Fibroblast of pulmonary artery (primary cell): ENCODE data around the gene COMTD1.
"Not testable (repeated sequence)": the region's sequence is repeated elsewhere in the genome, so short reads cannot be mapped to it uniquely, and the experiment has no call there.

ENCODE experiments used
- DNase-seq: peaks from one replicate; pipeline ENCODE4 v3.0.0-alpha.2; 2010; ENCODE audit warnings: low read depth
- H3K4me3 ChIP-seq: replicated peaks from 2 replicates; pipeline ENCODE4 v1.5.1; 2011; ENCODE audit warnings: low read depth, mild to moderate bottlenecking, control low read depth, low read length, moderate library complexity
- TF ChIP-seq, protein P1 (sequence below): IDR thresholded peaks from 2 replicates; pipeline ENCODE4 v1.5.1; 2011; ENCODE audit warnings: mild to moderate bottlenecking, control low read depth, low read length, inconsistent platforms; ENCODE audit errors: missing control alignments

The COMTD1 gene

DNA sequence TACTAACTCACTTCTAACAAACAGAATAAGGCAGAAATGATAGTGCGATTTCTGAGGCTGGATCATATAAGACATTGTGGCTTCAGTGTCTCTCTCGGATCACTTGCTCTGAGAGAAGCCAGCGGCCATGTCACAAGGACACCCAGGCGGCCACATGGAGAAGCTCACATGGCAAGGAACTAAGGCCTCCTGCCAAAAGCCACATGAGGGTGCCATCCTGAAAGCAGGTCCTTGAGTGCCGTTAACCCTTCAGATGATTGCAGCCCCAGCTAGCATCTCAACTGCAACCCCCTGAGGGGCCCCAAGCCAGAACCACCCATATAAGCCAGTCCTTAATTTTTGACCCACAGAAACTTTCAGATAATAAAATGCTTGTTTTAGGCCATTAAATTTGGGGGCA, 32.0 kb downstream of the COMTD1 start:
- no peak overlapping the region for H3K4me3 ChIP-seq
- TF ChIP-seq, protein P1, sequence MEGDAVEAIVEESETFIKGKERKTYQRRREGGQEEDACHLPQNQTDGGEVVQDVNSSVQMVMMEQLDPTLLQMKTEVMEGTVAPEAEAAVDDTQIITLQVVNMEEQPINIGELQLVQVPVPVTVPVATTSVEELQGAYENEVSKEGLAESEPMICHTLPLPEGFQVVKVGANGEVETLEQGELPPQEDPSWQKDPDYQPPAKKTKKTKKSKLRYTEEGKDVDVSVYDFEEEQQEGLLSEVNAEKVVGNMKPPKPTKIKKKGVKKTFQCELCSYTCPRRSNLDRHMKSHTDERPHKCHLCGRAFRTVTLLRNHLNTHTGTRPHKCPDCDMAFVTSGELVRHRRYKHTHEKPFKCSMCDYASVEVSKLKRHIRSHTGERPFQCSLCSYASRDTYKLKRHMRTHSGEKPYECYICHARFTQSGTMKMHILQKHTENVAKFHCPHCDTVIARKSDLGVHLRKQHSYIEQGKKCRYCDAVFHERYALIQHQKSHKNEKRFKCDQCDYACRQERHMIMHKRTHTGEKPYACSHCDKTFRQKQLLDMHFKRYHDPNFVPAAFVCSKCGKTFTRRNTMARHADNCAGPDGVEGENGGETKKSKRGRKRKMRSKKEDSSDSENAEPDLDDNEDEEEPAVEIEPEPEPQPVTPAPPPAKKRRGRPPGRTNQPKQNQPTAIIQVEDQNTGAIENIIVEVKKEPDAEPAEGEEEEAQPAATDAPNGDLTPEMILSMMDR = no peak
- DNase-seq = no peak

DNA sequence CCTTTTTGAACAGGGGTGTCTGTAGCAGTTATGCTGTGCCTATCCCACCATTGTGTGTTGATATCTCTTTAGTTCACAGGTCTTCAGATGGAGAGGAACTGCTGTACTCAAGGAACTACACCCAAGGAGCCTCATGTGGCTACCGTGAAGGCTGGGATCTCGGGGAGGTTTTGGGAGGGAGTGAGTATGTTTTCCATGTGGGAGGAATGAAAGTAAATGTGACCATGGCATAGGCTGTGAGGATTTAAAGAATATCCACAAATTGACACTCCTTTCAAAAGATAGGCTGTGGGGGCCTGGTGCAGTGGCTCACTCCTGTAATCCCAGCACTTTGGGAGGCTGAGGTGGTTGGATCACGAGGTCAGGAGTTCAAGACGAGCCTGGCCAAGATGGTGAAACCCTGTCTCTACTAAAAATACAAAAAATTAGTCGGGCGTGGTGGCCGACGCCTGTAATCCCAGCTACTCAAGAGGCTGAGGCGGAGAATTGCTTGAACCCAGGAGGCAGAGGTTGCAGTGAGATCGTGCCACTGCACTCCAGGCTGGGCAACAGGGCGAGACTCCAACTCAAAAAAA, 32.6 kb downstream of the COMTD1 start:
- DNase-seq = not testable (repeated sequence)

DNA sequence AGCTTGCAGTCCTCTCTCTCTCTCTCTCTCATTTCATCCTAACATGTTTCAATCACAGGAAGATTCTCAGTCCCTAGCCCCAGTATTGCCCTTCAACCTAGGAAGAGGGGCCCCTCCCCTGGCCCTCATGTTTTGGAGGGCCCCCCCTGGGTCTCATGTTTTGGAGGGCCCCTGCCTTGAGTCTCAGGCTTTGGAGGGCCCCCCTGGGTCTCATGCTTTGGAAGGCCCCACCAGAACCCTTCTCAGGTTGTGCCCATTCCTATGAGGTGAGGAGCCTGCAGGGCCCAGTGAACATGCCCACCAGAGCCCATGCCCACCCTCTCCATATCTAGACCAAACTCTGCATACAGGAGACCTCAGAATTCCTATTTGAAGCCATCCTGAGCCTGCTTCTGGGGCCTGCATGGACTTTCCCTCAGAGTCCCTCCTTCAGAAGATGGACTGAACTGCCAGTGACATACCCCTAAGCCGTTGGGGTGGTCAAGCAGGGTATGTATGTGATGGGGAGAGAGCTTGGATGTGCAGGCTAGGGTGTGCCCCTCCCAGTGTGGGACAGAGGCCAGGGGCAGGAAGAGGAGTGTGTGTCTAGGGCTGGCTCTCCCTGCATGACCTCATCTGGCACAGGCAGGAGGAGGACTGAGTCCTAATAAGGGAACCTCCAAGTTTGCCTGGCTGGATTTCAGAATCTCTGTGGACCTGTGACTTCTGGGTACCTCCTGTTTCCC, 33.3 kb downstream of the COMTD1 start:
- no peak overlapping the region for H3K4me3 ChIP-seq
- DNase-seq = peak; percentile 81
- TF ChIP-seq, protein P1 = no peak

More for the DNA sequence above, 32.6 kb downstream of the COMTD1 start:
- H3K4me3 ChIP-seq = not testable (repeated sequence)

DNA sequence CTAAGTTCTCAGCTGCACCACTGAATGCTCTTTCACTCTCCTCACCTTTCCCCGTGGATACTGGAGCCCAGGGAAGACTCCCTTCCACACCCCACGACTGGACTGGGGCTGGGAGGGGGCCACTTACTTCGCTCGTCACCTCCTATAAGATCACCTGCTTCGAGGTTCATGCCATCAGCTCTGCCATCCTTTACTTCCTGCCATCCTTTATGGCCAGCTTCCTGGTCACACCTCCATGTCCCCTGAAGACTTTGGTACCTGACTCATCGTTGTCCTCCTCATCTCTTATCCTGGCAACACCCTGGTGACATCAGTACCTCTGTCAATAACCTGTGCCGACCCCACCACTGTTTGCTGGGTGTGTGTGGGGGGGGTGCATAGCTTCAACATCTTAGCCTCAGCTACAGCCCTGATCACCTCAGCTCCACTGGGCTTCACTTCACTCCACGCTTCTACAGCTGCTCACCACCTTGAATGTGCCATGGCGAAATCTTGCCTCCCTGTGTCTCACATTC, 33.9 kb downstream of the COMTD1 start:
- DNase-seq = no peak
- H3K4me3 ChIP-seq = no peak overlapping the region
- TF ChIP-seq, protein P1 = no peak

DNA sequence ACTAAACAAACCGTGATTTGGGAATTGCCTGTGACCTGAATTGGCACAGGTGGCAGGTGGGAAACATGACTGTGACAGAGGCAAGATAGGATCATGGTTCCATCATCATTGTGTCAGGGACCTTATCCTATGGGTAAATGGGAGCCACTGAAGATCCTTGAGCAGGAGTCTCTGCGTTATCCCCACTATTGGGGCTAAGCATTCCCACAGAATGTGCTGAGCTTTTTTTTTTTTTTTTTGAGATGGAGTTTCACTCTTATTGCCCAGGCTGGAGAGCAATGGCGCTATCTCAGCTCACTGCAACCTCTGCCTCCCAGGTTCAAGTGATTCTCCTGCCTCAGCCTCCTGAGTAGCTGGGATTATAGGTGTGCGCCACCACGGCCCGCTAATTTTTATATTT, 35.8 kb downstream of the COMTD1 start:
- DNase-seq, H3K4me3 ChIP-seq: not testable (repeated sequence)

DNA sequence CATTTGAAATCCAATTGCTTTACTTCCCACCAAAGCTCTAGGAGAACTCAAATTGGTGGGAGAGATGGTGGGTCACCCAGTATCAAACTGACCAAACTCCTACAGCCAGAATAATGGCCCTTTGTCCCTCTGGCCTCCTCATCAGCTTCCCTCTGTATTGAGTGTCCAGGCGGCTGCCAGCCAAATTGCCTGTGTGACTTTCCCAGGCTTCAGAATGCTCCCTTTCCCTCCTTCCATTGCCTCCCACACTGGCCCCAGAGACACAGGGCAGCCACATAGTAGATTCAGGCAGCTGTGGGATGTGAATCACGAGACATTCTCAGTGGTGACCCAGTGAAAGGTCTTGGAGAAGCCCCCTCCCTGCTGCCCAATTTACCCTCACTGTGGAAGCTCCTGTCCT, 37.9 kb downstream of the COMTD1 start:
- DNase-seq = no peak
- no peak overlapping the region for H3K4me3 ChIP-seq
- TF ChIP-seq, protein P1 = no peak

DNA sequence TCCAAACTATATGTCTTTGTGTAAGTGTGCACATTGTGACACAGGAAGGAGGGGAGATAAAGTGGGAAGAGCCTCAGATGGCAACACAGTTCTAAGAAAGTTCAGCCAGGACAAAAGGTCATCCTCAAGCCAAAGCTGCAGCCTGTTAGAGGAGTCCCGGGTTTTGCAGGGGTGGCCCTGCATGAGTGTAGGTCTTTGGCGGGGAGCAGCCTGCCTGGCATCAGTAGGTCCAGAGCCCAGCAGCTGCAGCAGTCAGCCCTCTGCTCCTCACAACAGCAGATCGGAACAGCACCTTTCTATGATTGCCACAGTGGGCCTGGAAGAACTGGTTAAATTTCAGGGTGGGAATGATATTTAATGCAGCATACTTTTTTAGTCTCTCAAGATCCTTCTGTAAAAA, 38.7 kb downstream of the COMTD1 start:
- TF ChIP-seq, protein P1 = no peak
- DNase-seq = no peak
- no peak overlapping the region for H3K4me3 ChIP-seq
